Measurements from ENCODE around the gene MLLT10.
"Not testable (repeated sequence)": the region's sequence is repeated elsewhere in the genome, so short reads cannot be mapped to it uniquely, and the experiment has no call there.

MLLT10 gene

GRCh38 chr10:21712975-21713374 is 178.9 kb downstream of the MLLT10 start:
- no peak for DNase-seq

GRCh38 chr10:21715531-21716195 is 181.6 kb downstream of the MLLT10 start:
- no peak for DNase-seq

DNA sequence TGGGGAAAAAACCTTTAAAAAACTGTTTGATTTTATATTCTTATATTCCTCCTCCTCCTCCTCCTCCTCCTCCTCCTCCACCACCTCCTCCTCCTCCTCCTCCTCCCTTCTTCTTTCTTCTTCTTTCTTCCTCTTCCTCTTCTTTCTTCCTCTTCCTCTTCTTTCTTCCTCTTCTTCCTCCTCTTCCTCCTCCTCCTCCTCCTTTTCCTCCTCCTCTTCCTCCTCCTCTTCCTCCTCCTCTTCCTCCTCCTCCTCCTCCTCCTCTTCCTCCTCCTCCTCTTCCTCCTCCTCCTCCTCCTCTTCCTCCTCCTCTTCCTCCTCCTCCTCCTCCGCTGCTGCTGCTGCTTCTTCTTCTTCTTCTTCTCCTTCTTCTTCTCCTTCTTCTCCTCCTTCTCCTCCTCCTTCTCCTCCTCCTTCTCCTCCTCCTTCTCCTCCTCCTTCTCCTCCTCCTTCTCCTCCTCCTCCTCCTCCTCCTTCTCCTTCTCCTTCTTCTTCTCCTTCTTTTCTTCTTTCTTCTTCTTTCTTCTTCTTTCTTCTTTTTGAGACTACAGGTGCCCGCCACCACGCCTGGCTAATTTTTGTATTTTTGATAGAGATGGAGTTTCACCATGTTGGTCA is 183.5 kb downstream of the MLLT10 start:
- not testable (repeated sequence) for DNase-seq

DNA sequence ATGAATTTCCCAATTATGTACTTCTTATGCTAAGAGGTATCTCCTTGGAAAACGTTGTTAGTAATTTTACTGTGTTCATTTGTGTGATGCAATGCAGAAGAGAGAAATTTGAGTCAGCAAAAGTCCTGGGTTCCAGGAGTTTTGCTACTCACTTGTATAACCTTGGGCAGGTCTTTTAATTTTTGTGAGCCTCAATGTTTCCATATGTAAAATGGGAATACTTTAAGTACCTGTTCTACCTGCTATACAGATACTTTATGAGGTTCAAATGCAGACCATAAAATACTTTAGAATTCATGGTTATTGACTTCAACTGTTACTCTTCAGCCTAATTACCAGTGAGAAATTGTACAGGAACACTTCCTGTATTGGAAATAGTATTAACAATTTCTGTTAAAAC is 185.5 kb downstream of the MLLT10 start:
- DNase-seq, result no peak

- no peak for DNase-seq
Observed at GRCh38 chr10:21720090-21720489, 186.1 kb downstream of the MLLT10 start.

DNA sequence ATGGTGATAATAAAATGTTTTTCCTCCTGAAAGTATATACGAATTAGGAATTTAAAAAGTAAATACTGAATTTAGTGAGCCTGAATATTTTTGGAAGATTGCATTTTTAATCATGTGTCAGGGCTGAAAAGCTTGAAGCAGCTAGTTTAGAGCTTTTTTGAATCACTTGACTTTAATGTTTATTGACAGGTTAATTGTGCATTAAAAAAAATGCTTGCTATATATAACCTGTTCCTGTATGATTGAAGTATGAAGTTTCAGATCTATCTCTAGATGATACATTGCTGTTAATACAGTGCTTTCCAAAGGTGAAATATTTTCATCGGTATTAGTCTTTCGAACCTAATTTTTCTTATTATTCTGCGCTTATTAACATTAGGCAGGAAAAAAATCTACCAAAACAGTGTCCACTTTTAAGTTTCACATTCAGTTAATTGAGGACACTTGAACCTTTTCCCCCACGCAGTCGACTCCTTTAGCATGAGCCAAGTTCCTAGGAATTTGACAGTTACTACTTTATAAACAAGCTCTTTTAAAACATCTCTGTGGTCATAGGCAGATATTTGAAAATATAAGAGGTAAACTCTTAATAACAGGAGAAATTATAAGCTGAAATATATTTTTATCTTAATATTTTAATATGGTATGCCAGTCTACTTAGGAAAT is 187.1 kb downstream of the MLLT10 start:
- no peak for DNase-seq

- no peak for DNase-seq
Observed at GRCh38 chr10:21722209-21722608, 188.2 kb downstream of the MLLT10 start.

GRCh38 chr10:21724020-21724589 is 190.1 kb downstream of the MLLT10 start:
- DNase-seq, result no peak

DNA sequence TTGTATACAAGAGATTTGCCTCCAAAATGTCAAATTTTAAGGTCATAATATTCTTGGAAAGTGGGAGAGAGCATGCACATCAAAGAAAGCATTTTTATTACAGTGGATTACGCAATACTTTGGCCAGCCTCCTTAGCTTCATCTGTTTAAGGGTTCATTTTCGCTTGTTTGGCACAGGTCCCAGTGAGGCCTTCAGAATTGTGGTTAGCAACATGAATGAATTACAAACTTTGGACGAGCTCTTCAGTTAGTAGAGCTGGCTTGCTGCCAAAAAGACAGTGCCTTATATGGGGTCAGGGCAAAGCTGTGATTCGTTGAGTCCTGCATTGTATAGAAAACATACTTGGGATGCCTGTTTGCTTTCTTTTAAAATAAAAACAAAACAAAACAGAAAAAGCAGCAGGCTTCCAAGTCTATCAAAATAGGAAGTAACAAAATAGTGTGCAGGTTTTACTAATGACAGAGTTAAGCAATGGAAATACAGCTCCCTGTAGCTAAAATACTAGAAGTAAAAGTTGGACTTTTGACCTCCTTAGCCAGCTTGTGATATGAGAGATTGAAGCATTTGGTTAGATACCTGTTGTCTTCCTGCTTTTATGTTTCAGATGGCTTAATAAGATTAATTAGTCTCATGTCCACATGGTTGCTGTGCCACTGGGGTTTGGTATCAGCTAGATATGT is 190.8 kb downstream of the MLLT10 start:
- DNase-seq, result peak in 1 of 2 experiments; percentile 13

GRCh38 chr10:21726601-21727225 is 192.7 kb downstream of the MLLT10 start:
- no peak for DNase-seq

GRCh38 chr10:21727452-21728168 is 193.6 kb downstream of the MLLT10 start:
- DNase-seq, result no peak

DNA sequence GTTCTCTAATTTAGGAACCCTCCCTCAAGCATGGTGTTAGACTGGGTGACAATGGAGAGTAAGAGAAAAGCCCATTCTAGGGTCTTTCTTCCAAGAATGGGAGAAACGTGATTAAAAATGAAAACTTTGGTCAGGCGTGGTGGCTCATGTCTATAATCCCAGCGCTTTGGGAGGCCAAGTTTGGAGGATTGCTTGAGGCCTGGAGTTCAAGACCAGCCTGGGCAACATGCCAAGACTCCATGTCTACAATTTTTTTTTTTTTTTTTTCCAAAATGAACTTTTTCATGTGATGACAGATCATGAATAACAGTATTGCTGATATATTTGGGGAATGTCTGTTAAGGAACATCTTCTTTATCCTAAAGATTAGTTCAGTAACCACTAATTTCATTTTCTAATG is 194.6 kb downstream of the MLLT10 start:
- DNase-seq, result no peak

- DNase-seq, result peak; percentile 13 to 22
Observed at GRCh38 chr10:21732067-21732772, 198.2 kb downstream of the MLLT10 start.

GRCh38 chr10:21733710-21734109 is 199.7 kb downstream of the MLLT10 start:
- DNase-seq, result no peak

GRCh38 chr10:21737106-21737505 is 203.1 kb downstream of the MLLT10 start:
- no peak for DNase-seq

GRCh38 chr10:21740989-21741388 is 207.0 kb downstream of the MLLT10 start:
- DNase-seq, result peak in 1 of 2 experiments; percentile 32

DNA sequence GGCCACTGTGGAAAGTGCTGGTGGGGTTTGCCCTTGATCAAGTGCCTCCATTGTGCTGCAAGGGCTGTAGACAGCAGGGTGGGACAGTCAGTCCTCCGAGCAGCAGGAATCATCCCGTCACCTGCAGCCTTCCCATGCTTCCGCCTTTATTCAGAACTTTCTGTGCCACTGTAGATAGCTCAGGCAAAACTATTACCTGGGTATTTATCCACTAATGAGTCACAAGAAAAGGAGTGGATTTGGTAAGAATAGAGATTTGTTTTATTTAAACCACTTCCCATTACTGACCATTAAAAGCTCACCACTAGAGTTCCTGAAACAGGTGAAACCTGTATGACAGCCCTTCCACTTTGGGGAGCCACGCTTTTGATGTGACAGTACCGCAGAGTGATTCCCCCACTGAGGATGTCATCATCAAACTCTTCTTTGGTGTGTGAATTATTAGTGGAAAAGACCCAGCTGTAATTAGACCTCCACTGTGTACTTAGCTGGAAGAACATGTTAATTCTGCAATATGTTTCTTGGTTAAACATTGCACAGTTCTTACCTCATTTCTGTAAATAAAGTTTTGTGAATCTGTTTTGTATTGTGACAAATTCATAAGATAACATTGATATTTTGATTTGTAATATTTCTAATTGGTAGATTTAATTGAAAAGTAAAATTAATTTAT is 208.8 kb downstream of the MLLT10 start:
- DNase-seq, result no peak

- no peak for DNase-seq
Observed at GRCh38 chr10:21744223-21744622, 210.2 kb downstream of the MLLT10 start.

DNA sequence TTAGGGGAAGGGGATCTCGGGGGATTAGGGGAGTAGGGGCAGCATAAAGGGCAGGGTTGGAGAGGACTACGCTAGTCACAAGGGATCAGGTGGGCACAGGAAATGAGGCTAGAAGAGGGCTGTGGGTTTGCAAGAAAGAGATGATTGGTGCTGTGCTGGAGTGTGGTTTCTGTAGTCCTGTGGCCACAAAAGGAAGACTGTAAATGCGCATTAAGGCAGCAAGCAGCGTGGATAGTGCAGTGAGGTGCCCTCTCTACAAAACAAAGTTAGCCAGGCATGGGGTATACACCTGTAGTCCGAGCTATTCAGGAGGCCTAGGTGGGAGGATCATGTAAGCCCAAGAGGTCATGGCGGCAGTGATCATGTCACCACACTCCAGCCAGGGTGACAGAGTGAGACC is 212.1 kb downstream of the MLLT10 start:
- no peak for DNase-seq

- DNase-seq, result no peak
Observed at GRCh38 chr10:21747809-21748208, 213.8 kb downstream of the MLLT10 start.

GRCh38 chr10:21749788-21750187 is 215.8 kb downstream of the MLLT10 start:
- no peak for DNase-seq
